ENCODE measurements around the gene GJB4.
"Not testable (repeated sequence)": the region's sequence is repeated elsewhere in the genome, so short reads cannot be mapped to it uniquely, and the experiment has no call there.

GJB4 gene

GRCh38 chr1:34746785-34747637 is 12.5 kb upstream of the GJB4 start:
- DNase-seq (ENCODE audit: low read depth in 2 of 2): no peak

GRCh38 chr1:34747638-34747941 is 11.9 kb upstream of the GJB4 start:
- no peak for DNase-seq (ENCODE audit: low read depth in 2 of 2)

DNA sequence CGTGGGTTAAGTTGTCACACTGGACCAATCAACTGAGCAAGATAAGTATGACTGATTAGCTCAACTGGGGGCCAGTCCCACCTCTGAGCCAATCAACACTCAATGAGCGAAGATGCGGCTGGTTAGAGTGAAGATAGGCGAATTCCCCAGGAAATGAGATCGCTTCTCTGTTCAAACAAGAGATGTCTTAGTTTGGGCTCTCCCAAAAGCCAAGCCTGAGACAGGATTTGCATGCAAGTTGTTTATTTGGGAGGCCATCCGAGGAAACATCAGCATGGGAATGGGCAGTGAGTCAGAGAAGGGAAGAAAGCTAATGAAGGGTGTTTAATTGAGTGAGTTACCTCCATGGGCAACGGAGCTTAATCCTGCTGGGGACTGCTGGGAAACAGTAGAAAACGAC is 9.5 kb upstream of the GJB4 start:
- no peak for DNase-seq (ENCODE audit: low read depth in 2 of 2)

DNA sequence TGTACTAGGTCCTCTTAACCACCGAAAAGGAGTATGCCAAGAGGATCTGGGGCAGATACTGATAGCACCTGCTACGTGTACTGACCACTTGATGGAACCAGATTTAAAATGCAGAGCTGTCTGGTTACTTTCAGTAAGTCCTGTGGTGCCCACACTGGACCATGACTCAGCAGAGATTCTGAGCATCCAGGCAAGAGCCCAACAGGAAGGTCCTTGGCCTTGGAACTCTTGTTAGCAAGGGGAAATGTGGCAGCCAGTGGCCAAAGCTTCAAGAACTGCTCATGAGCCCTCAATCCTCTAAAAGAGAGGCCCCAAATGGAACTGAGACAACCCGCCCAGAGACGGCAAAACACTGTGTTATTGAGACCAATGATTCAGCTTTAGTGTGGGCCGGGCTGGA is 8.9 kb upstream of the GJB4 start:
- DNase-seq (ENCODE audit: low read depth in 2 of 2): no peak

- no peak for DNase-seq (ENCODE audit: low read depth in 2 of 2)
Observed at GRCh38 chr1:34753163-34753562, 6.4 kb upstream of the GJB4 start.

DNA sequence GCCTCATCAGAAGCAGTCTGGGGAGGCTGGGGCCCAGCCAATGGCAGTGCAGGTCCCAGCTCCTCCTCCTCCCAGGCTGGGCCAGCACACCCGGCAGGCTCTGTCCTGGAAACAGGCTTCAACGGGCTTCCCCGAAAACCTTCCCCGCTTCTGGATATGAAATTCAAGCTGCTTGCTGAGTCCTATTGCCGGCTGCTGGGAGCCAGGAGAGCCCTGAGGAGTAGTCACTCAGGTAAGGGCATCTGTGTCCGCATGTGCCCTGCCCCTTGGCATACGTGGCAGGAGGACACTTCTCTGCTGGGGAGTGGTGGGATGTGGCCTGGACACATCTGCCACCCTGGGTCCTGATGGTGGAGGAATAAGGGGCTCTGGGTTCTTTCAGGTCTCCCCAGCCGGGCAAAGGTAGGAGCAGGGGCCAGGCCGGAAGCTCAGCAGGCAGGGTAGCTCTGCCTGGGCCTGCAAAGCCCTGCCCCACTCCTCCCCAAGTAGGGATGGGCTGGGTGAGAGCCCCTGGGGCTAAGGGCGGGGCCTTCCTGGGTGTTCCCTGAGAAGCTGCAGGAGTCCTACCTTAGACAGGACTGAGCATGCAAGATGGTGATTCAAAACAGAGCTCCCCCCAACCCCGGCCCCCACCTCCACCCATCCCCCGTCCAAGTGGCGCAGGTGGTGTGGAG is 4.4 kb upstream of the GJB4 start, which contains the start of gene GJB5:
TSS of gene GJB5 (plus strand) at position 84 of the 674 bp plus-strand sequence. CDS start 2,284 bp downstream, outside the sequence.
- no peak for DNase-seq (ENCODE audit: low read depth in 2 of 2)

DNA sequence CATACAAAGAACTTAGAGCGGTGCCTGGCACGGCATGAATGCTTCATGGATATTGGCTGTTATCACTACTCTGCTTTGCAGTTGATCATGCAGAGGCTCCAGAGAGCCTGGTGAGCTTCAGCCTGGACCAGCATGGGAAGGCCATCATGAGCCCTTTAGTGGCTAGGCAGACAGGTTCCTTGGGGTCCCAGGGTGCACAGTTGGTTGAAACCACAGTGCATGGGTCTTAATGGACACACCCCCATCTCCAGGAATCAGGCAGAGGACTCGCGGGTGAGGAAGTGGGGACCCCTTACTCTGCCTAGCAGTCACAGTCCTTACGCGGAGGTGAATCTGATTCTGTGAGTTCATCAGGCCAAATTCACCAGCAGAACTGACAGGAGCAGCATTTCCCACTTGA is 3.6 kb upstream of the GJB4 start:
- DNase-seq (ENCODE audit: low read depth in 2 of 2): no peak

GRCh38 chr1:34757386-34757785 is 2.2 kb upstream of the GJB4 start:
- DNase-seq (ENCODE audit: low read depth in 2 of 2): no peak

- no peak for DNase-seq (ENCODE audit: low read depth in 2 of 2)
Observed at GRCh38 chr1:34758751-34759150, 789 bp upstream of the GJB4 start.

DNA sequence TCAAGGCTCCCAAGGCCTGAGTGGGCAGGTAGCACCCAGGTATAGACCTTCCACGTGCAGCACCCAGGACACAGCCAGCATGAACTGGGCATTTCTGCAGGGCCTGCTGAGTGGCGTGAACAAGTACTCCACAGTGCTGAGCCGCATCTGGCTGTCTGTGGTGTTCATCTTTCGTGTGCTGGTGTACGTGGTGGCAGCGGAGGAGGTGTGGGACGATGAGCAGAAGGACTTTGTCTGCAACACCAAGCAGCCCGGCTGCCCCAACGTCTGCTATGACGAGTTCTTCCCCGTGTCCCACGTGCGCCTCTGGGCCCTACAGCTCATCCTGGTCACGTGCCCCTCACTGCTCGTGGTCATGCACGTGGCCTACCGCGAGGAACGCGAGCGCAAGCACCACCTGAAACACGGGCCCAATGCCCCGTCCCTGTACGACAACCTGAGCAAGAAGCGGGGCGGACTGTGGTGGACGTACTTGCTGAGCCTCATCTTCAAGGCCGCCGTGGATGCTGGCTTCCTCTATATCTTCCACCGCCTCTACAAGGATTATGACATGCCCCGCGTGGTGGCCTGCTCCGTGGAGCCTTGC is 1.7 kb downstream of the GJB4 start:
- DNase-seq (ENCODE audit: low read depth in 2 of 2): no peak

DNA sequence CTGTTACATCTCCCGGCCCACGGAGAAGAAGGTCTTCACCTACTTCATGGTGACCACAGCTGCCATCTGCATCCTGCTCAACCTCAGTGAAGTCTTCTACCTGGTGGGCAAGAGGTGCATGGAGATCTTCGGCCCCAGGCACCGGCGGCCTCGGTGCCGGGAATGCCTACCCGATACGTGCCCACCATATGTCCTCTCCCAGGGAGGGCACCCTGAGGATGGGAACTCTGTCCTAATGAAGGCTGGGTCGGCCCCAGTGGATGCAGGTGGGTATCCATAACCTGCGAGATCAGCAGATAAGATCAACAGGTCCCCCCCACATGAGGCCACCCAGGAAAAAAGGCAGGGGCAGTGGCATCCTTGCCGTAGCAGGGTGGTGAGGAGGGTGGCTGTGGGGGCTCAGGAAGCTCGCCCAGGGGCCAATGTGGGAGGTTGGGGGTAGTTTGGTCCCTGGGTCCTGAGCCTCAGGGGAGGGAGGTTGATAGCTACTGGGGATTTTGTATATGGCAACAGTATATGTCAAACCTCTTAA is 2.3 kb downstream of the GJB4 start:
- no peak for DNase-seq (ENCODE audit: low read depth in 2 of 2)

- DNase-seq (ENCODE audit: low read depth in 2 of 2): no peak
Observed at GRCh38 chr1:34762474-34763141, 3.1 kb downstream of the GJB4 start.

GRCh38 chr1:34763142-34763781 is 3.7 kb downstream of the GJB4 start:
- no peak for DNase-seq (ENCODE audit: low read depth in 2 of 2)

DNA sequence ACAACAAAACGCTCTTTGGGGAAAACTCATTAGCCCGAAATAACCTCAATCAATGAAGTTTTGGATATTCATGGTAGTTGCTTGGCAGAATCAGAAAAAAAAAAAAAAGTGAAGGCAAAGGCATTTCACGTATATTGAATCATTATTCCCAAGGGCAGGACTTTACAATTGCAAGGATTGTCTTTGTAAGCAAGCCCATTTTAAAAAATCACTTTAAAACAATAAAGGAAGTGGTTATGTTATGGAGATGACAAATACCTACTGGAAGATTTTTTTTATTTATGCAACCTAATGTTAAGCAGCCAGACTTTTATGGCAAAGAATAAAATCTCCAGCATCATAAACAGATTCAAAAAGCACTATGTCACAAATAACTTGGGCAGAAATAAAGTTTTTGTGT is 9.3 kb downstream of the GJB4 start:
- DNase-seq (ENCODE audit: low read depth in 2 of 2): no peak

- no peak for DNase-seq (ENCODE audit: low read depth in 2 of 2)
Observed at GRCh38 chr1:34770891-34771504, 11.5 kb downstream of the GJB4 start.

GRCh38 chr1:34771573-34772371 is 12.2 kb downstream of the GJB4 start:
- DNase-seq (ENCODE audit: low read depth in 2 of 2): no peak

GRCh38 chr1:34773114-34773513 is 13.6 kb downstream of the GJB4 start:
- DNase-seq (ENCODE audit: low read depth in 2 of 2): not testable (repeated sequence)

- no peak for DNase-seq (ENCODE audit: low read depth in 2 of 2)
Observed at GRCh38 chr1:34774957-34775356, 15.4 kb downstream of the GJB4 start.

DNA sequence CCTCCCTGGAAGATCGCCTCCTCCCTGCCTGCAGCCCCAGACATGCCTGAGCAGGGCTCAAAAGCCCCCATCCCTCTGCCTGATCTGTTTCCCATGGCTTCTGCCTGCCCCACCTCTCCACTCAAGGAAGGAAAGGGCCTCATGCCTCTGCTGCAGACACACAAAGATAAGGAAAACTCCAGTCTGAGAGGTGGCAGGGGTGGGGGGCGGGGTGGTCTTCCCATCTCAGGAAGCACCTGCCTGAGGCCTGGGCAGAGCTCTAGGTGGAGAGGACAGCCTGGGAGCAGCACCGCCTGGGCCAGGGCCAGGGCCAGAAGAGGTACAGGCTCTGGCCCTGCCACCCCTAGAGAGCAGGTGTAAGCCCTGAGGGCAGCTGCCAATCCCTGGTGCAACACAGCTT is 17.4 kb downstream of the GJB4 start:
- DNase-seq (ENCODE audit: low read depth in 2 of 2): no peak

- no peak for DNase-seq (ENCODE audit: low read depth in 2 of 2)
Observed at GRCh38 chr1:34777519-34778321, 18.2 kb downstream of the GJB4 start.

Data from fibroblast of skin of left quadriceps (primary cell).